NCI-H226 (cell line): ENCODE results near the gene MYO1E.
A peak's percentile ranks its signal among the peaks of the same experiment; 100 is the strongest.
"Not testable (repeated sequence)": the region's sequence is repeated elsewhere in the genome, so short reads cannot be mapped to it uniquely, and the experiment has no call there.

Experiments
- DNase-seq: peaks from one replicate; pipeline ENCODE4 v3.0.0-alpha.2; 2015

Gene MYO1E

DNA sequence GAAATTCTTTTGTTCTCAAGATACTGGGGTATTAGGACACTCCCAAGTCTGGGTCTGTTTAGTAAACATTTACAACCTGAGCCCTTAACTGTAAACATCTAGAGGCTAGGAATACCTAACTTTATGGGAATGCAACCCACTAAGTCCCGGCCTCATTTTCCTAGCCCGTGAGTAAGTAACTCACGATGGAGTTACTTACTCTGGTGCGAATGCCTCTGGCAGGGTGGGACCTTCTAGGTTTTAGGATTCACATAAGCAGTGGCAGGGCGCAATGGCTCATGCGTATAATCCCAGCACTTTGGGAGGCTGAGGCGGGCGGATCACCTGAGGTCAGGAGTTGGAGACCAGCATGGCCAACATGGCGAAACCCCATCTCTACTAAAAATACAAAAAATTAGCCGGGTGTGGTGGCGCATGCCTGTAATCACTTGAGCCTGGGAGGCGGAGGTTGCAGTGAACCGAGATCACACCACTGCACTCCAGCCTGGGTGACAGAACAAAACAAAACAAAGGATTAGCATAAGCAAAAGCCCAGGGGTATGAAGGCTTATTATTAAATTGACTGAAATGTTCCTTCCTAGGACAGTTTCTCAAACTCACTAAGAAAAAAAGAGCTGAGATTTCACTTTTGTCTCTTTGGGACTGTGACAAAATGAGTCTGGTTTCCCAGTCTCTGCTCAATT is 14.7 kb upstream of the MYO1E start:
- DNase-seq, result not testable (repeated sequence)

DNA sequence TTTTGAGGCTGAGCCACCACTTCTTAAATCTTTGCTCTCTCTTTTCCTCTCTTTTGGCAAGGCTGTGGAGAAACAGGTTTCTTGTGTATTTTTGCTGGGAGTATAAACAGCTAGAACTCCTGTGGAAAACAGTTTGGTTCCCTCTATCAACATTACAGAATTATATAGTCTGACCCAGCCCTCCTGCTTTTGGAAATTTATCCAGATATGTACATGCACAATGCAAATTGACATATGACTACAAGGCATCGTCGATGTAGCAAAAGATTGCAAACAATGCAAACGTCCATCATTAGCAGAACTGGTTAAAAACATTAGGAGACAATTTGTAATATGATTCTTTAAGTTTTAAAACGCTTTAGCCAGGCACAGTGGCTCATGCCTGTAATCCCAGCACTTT is 12.5 kb upstream of the MYO1E start:
- DNase-seq, result no peak

DNA sequence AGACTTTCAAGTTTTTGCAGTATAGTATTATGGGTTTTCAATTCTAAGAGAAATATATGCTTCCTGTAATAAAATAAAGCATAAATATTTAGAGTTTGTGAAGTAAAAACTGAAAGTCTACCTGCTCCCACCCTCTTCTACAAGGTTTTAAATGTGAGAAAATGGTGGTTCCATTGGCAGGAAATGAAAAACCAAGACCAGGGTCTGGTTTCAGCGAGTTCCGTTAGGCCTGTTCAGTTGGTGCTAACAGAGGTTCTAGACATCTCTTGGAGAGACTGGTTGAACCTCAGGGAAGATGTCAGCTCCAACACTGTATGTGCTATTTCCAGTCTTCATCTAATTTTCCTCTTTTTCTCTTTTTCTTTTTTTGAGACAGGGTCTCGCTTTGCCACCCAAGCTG is 11.8 kb upstream of the MYO1E start:
- no peak for DNase-seq

DNA sequence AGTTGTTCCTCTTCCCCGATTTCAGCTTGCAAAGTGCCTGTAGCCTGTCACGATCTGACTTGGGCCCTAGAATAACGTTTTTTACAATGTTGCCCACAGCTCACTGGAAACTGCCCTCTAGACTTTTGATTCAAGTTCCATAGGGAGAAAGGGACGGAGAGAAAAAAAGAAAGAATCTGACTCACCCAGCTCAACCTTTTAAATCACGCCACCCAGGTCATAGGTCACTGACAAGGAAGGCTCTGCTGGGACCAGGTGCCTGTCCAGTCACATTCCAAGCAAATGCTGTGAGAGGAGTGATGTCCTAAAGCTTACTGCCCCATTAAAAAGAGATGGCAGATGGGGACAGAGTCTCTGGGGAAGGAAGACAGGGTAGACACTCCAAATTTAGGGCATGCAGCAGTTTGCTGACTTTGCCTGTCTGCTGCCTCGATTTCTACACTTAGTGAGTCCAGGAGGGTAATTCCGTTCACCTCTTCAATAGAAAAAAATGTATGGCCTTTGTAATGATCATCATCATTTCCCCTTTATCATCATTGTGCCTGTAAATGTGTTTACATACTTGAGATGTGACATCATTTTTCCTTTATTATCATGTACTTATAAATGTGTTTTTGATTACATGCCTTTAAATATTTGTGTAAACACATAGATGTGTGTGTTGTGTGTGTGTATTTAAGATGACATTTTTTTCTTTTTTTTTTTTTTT is 8.4 kb upstream of the MYO1E start:
- DNase-seq, result no peak

DNA sequence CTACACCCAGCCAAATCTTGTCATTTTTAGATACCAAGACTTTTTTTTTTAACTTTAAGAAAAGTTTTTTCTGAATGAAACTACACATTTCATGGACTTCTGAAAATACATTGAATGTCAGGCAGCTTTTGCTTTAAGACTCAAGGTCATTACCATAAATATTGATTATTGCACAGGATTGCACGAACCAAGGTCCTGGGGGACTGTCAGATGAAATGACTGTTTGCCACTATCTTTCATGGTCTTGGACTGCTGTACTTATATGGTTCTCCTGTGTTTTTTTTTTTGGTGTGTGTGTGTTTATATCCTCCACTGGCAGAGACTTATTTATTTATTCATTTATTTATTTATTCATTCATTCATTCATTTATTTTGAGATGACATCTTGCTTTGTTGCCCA is 6.9 kb upstream of the MYO1E start:
- DNase-seq, result no peak

DNA sequence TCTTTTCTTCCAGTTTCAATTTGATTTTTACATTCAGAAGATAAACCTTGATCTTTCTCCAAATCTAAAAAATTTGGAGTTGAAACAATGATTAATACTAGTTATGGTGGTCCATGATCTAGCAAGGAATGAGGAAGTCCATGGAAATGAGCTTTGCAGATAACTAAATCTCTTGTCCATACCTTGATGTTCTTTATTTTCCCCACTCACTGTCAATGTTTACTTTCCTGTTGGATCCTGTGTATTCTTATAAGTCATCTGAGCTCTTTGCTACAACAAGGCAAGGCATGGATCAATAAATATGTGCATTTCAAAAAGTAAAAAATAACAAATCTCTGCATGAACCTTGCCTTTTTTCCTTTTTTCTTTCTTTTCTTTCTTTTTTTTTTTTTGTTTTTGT is 6.2 kb upstream of the MYO1E start:
- no peak for DNase-seq

DNA sequence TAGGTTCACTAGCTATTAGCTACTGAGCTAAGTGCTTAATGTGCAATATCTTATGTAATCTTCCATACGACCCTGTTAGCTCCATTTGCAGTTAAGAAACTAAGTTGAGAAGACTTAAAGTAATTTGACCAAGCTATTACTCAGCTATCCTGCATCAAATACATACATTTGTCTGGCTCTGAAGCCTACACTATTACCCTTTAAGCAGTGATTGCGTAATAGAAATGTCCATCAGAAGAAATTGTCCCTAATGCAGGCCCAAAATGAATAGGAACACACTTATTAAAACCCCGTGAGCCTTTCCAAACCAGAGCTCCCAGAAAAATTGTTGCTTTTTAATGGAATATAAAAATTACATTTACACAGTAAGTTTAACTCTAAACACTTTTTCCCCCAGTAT is 5.3 kb upstream of the MYO1E start:
- DNase-seq, result no peak

DNA sequence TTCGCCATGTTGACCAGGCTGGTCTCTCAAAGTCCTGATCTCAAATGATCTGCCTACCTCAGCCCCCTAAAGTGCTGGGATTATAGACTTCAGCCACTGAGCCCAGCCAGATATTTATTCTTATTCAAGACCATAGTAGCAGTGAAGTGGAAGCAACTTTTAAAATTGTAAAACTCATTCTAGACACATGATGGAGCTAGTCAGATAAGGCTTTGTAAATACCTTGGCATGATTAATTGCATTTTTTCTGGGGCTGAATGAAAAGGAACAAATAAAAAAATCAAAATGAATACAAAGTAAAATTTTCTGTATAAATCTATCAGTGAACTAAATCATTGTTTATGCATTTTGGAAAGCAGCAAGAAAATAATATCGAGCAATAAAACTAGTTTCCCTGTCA is 4.1 kb upstream of the MYO1E start:
- DNase-seq, result peak; percentile 47

DNA sequence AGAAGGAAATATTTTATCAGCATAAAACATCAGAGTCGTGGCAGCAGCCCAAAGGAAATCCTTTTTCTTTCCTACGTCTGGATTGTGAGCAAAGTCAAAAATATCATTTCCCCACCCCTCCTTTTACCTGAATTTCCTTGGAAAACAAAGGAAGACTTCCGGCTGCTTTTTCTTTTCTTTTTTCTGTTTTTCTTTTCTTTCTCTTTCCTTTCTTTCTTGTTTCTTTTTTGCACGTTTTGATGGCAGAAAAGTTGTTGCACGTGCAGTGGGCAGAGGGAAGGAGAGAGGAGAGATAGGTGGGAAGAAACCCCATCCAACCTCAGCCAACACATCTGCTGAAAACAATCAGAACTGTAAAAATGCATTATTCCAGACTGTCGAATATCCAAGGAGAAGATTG is 544 bp upstream of the MYO1E start:
- no peak for DNase-seq

DNA sequence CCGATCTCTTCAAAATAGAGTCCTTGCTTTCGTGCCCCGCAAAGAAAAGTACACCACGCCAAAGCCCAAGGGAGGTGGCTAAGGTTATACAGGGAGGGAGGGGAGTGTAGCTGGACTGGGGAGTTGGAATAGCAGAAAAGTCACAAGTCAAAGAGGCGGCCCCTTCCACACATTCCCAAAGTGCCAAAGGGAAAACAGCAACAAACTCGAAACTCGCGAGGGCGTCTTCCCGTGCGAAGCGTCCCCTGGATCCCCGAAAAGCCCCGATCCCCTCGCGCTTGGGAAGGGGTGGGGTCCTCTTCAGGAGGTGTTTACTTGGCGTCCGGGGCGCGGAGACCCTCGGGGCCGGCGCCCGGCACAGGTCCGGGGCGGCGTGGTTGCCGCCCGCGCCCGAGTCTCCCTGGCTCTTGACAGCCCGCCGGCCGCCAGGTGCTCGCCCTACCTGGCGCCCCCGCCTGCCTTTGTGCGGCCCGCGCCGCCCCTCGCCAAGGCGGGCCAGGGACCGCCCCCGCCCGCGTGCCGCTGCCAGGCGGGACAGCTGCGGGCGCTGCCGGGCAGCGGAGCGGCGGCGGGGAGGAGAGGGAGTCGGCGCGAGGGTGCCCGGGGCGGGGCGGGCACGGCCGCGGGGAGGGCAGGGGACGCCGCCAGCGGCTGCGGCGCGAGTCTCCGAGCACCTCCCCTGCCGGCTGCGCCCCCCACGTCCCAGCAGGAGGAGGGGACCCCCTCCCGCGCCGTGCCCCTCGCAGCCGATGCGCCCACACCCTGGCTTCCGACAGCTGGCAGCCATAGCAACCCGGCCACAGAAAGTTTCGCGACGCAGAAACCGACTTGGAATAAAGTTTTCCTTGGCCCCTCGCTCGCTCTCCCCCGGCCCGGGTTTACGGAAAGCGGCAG is 966 bp downstream of the MYO1E start:
- no peak for DNase-seq

DNA sequence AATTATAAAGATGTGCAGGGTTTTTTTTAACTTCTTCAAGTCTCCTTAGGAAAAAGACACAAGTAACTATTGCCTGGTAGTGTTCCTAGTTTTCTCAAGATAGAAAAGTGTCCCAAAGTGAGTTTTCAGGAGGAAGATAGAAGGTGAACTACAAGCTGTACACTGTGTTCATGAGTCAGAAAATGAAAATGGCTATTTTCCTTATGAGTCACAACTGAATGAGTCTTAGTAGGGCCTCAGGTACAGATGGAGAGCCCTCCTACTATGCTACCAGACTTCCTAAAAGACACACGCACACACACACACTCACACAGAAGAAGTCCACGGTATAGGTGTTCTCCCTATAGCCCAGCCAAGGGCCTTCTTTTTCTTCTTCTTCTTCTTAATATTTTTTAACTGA is 3.1 kb downstream of the MYO1E start:
- no peak for DNase-seq

DNA sequence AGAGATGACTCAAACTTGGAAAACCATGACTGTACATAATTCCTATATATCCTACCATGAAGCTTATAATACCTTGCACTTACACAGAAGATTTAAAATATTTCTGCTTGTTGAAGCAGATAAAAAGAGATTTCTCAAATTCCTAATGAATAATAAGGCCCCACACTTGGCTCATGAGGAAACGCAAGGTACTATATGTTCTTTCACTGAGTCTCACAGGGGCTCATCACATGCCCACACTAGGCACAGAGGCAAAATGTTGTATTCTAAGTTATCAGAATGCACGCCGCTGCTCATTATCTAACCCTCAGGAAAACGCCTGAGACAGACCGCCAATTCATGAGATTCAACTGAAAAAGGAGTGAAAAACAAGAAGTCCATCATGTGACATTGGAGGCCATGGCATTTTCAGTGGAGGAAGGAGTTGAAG is 5.6 kb downstream of the MYO1E start:
- no peak for DNase-seq

DNA sequence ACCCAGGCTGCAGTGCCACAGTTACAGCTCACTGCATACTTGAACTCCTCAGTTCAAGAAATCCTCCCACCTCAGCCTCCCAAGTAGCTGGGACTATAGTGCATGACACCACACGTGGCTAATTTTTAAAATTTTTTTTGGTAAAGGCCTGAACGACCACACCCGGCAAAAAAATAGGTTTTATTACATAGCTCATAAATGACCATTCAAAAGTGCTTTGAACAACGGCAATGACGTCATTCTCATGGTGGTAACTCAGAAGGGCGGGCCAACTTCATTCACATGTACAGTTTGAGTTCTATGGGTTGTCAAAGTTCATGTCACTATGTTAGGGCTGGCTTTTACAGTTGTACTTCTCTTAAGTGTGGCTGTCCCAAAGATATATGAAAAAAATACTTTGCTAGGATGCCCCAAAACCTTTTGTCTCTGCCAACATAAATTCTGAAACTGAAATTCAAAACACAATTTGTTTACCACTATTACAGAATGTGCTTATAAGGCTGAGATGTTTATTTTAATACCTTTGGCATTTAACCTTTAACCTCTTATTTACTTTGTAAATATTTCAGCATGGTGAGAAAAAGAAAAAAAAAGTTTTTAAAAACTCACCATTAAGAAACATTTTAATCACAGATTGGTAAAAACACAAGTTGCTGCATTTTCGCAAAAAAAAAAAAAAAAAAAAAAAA is 6.2 kb downstream of the MYO1E start:
- DNase-seq, result peak; percentile 29

DNA sequence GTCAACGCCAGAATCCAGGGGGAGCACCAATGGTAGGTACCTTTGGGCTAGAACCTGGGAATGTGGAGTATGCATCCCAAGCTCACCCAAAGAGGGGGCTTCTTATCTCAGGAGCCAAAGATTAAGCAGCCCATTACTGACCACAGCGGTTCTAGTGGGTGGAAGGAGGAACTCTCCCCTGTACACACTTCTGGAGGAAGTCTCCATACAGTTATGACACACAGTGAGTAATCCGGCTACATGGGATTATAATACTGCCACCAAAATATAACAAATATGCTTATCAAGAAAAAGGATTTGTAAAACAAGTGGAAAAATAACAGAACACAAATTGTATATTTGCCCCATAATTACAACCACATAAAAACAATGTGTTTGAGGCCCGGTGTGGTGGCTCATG is 8.4 kb downstream of the MYO1E start:
- DNase-seq, result peak; percentile 67

DNA sequence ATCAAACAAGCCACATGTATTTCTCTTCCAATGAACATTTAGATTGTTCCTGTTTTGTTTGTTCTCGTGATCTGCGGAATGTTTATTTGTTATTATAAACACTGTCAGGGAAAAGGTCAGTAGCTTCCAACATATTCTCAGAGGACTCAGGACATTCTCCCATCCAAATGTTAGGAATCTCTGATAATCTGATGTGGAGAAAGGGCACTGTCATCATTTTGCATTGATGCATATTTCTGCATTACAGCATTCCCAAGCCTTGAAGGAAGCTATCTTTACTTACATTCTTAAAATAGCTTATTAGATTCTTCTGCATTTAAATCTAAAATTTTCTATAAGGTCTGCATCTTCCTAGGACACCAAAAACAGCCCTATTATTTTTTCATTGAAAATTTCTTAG is 10.3 kb downstream of the MYO1E start:
- no peak for DNase-seq

DNA sequence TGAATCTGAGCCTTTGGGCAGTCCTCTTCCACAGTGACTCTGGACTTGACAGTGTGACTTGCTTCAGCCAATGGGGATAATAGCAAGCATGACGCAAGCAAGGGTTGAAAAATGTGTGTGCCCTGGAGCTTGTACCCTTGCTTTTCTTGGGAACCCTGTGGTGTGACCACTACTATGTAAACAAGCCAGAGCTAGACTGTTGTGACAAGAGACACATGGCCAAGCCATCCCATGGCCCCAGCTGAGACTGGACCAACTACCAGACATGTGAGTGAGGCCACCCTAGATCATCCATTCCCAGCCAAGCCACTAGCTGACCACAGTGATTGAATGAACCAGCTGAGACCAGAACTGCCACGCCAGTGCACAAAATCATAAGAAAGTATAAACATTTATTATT is 11.8 kb downstream of the MYO1E start:
- no peak for DNase-seq

DNA sequence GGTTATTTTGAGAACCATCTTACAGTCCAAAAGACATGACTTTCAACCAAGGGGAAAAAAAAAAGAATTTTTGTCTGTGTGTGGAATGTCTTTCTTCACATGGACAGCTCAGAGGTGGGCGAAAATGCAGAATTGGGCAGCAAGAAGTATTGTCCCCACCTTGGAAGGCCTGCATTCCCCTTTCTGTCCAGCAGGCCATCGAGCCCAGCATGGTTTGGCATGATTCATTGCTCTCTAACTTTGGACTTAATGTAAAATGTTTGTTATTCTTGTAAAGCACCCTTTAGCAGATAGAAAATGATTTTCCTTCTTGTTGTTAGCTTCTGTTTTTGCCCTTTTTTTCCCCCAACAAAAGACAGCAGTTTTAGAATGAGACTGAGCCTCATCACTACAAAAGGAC is 12.4 kb downstream of the MYO1E start:
- DNase-seq, result no peak

DNA sequence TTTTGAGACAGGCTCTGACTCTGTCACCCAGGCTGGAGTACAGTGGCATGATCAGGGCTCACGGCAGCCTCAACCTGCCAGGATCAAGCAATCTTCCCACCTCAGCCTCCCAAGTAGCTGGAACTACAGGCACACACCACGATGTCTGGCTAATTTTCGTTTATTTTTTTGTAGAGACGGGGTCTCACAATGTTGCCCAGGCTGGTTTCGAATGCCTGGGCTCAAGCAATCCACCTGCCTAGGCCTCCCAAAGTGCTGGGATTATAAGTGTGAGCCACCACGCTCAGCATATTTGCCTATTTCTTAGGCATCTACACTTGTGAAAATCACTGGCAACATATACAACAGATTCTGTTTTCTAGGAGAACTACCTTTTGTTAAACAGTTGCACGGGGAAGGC is 16.9 kb downstream of the MYO1E start:
- DNase-seq, result no peak

DNA sequence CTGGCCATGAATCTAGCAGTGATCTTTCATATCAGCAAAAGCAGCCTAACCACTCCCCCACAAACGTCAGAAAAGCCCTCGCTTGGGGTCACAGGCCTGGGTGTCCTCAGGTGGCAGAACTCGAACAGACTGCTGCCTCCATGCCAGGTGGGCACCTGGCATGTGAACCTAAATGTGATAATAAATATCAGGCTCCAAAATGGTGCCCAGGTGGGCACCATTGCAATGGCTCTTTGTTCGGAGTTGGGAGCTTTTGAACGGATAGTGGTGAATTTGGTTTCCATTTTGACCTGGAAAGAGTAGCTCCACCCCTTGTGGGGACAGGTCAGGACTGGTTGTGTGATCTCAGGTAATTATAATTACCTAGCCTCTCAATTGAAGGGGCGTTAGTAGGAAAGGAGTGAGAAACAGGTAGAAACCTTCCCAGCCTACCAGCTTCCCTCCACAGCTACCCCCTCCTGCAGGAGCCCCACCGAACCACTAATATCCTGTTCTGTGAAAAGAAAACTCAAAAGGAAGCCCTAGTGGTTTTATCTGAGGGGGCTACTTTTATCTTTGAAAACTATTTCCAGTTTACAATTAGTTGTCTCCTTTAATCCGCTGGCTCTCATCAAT is 18.1 kb downstream of the MYO1E start:
- DNase-seq, result no peak

DNA sequence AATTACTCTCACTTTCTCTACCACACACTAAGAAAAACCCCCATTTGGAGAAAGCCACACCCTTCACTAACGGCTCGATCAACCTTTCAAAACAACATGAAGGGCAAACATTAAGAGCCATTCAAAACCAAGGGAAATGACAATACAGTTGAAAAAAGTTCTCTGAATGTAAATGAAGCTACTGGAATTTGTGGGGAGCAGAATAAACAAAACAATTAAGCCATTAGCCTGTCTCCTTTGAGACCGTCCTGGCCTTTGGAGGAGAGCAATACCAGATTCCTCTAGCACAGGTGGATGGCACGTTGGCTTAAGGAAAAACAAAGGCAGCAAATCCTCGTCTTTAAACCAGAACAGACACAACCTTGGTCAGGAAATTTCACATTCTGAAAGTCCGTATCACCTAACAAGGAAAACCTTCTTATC is 18.7 kb downstream of the MYO1E start:
- no peak for DNase-seq

DNA sequence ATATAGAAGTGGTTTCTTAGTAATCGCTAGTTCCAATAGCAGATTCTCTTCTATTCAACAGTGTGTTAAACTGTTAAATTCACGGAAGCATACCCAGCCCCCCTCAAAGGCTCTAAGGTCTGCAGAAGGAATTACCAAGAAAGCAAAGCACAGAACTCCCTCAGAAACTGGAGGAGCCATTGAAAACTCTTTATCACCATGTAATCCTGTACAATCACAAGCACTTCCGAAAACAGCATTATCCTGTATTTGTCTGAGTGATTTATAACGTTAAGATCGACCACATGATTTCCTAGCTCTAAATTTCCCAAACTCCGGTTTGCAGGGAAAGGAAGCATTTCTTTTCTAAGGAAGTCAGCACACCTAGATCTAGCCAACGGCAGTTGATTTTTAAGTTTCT is 20.0 kb downstream of the MYO1E start:
- DNase-seq, result no peak

DNA sequence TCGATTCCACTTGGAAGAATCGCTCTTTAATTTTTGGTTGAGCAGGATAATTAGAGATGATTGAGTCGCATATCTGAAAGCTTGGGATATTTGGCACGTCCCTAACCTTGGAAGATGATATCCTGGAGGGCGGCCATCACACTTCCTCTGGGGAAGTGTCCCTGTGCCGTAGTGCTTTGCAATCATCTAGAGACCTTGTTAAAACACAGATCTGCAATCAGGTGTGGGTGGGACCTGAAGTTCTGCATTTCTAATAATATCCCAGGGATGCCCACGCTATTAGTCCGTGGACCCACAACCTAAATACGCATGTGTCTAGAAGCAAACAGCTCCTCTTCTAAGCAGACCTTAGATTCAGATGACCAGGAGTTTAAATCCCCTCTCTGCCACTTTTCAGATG is 20.5 kb downstream of the MYO1E start:
- DNase-seq, result no peak

DNA sequence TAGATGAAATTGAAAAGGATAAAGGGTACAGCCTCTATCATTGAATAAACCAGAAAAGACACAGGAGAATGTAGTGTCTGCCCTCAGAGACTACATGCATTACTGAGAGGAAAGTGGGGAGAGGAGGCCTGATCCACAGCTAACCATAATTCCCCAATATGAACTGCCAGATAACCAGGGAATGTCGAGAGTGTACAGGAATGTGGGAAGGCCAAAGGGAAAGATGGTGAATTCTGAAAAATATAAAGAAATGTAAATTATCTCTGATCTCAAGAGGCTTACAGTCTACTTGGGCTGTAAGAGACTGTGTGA is 22.3 kb downstream of the MYO1E start:
- DNase-seq, result no peak
